Left colon (tissue), 2 donors: ENCODE results near the gene PROCA1. TPM values are rescaled to one million over a fixed set of nuclear protein-coding genes. Genes with fewer than 3 reads are reported as not detected.

ENCODE experiments used
- ATAC-seq: fragments of 200-7000 bp; cut with Tn5 transposase; one replicate; pipeline ENCODE4 v1.9.1; 2020; ENCODE audit warnings: mild to moderate bottlenecking, moderate library complexity
- DNase-seq, 2 donors: peaks; one replicate each; pipeline ENCODE4 v3.0.0-alpha.2; 2020
- intact Hi-C, 2 donors: fragments of 100-400 bp; cut with DNase I in 1 of 2; cut with micrococcal nuclease in 1 of 2; formaldehyde crosslinking; loops; one replicate each; pipeline versions ENCODE4 v1.11.2 to v1.14.0; 2022; cut with DNase I, micrococcal nuclease
- total RNA-seq, 2 donors: library from RNA; stranded (reverse); fragmentation: NEBNext Ultra II Directional; extraction: Animal tissue kit (Norgen Biotek cat#: 25700); gene quantifications; one replicate each; pipeline ENCODE4 v1.2.1, GENCODE V29; 2021
- donor health status: DM: no; HTN: no; CAD: no.
- donor health status: DM: yes; HTN: yes; CAD: no.

Gene PROCA1
- total RNA-seq, 2 donors from 2014 or later: 1.4 to 1.8 TPM

DNA sequence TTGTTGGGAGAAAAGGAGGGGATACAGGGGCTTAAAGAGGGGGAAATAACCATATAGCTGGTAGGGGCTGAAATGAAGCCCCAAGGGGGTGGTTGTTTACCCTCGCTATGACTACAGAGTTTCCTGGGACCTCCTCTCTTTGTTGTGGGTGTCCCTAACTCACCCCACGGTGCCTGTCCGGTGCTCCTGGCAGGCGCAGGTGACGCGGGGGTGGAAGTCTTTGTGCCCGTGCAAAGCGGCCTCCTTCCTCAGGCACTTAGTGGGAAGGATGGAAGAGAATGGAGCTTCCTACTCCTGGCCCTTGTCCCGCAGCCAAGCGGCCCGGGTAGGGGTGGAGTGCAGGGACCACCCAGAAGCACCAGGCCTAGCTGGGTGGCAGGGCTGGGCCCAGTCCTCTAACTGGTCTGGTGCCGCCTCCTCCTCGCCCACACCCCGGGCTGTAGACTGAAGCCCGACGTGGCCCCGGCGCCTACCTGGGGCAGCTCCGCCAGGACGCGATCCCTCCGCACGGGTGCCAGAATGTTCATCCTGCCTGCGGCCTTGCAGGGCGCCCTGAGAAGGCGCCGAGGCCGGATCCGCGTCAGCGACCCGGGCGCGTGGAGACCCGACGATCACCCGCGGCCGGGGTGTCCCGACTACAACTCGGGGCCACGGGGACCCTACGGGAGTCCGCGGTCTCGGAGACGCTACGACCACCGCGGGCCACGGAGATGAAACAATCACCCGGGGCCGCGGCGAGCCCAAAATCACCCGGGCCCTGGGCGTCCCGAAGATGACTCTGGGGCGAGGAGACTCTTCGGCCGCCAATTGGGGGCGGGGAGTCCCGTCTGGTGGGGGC, 5.3 kb upstream of the PROCA1 start:
- ATAC-seq: no peak
- intact Hi-C loops: no loop called here
- DNase-seq: peak in 1 of 2 donors; percentile 39

DNA sequence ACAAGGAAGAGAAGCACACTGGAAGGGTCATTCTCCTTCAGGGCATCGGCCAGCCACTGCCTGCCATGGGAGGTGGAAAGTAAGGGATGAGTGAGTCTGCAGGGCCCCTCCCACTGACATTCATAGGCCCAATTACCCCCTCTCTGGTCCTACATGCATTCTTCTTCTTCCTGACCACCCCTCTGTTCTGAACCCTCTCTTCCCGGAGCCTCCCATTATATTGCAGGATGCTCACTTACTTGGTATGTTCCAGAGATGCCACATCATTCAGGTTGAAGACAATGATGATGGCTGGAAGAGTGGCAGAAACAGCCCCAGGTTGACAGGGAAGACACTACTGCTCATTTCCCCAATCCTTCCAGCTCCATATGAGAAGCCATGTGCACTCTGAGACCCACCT, 3.5 kb upstream of the PROCA1 start:
- no peak for DNase-seq
- ATAC-seq: no peak
- intact Hi-C loops: no loop called here

DNA sequence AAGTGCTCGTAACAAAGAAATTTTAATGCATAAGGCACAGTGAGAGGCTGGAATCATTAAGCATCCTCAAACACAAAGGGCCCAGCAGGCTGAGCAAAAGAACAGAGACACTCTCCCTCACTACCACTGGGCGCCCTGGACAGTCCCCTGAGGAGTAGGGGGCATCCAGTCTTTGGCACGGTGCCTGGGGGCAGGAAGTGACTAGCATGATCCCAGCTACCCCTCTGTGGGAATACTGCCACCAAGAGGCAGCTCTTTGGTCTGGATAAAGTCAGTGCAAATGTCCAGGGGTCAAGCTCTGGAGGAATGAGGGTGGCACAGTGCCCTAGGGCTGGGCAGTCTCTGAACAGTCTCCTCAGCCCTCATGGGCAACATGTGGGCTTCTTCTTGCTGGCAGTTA, 2.6 kb upstream of the PROCA1 start:
- intact Hi-C loops: no loop called here
- ATAC-seq (no peak), DNase-seq (peak in 1 of 2 donors; percentile 19)

DNA sequence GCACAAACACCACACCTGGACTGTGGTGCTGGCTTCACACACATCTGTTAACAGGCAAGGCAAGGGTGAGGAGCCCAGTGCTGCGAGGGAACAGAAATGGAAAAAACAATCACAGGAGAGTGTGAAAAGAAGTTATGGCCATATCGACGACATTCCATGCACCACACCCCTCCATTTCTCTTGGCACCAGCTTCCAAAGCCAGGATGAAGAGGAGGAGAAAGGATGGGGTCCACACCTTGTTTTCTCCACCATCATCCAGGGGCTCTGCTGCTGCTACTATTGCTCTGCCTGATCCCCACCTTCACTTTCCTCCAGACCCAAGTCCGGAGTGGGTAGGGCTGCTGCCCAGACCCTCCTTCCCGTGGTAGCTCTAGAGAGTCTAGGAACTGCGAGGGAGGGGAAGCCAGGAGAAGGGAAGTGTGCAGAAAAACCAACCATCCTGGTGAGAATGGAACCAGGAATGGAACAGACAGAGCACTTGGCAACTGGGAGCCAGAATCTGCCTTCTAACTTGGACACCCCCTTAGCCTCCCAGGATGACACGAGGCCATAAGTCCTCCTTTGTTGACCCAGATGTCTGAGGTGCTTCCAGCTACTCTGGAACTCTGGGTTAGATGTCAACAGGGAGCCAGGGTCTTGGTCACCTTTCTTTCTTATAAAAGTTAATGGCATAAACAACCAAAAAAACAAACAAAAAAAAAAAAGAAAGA, 1.2 kb upstream of the PROCA1 start:
- ATAC-seq: no peak
- intact Hi-C loops: no loop called here
- DNase-seq: no peak

DNA sequence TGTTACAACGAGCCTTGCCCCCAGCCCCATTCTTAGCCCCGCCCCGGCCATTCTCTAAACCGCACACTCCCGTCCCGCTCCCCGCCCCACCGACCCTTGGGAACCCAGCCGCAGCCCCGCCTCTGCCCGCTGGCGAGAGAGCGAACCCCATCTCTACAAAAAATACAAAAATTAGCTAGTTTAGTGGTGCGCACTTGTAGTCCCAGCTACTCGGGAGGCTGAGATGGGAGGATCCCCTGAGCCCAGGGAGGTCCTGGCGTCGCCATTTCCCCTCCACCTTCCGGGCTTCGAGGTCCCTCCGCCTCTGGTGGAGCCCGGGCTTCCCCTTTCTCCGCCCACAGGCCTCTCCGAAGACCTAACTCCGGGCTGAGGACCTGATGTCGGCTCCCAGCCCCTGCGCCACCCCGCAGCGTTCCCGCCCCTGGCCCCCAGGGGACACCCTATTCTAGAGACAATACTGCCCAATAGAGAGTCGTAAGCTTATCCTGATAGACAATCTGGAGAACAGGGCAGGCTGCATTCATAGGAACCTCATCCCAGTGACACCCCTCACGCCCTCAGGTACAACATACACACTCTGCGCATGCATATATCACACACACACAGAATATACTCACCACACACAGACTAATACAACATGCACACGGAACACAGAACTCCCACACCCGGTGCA, 480 bp upstream of the PROCA1 start:
- peak in 1 of 2 donors; percentile 63 for DNase-seq
- ATAC-seq: no peak
- intact Hi-C loops: no loop called here

DNA sequence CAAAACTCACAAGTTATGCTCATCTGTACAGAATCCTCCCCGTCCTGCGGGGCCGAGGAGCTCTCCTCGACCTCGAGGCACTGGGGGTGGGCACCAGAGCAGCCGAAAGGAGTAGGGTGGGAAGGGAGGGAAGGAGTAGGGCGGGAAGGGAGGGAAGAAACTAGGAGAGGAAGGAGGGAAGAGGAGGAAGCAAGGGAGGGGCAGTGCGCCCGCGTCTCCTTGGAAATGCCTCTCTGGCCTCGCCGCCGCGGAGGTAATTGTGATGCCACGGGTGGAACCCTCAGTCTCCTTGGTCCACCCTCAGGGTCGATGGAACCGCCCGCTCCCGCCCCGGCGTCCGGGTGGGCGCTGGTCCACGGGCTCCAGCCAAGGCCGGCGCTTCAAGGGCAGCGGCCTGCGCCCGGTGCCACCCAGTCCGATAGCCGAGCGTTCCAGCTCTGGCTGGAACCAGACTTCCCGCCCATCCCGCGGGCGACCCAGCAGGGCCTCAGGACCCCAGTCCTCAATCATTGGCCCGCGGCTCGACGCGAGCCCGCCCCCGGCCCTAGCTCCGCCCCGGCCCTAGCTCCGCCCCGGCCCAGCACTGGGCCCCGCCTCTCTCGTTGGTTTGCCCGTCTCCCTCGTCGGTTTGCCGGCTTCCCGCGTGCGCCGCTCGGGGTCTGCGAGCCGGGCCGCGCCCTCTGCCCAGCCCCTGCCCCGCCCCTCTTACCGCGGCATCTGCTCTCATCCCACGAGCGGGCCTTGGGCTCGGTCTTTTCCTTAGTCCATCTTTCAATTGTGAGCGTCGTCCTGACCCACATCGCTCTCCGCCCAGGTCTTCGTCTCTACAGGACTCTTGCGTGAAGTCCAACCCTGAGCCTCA, 596 bp downstream of the PROCA1 start:
- peak; percentile 85 for ATAC-seq
- intact Hi-C loops: no loop called here
- peak; percentile 88 to 91 for DNase-seq

DNA sequence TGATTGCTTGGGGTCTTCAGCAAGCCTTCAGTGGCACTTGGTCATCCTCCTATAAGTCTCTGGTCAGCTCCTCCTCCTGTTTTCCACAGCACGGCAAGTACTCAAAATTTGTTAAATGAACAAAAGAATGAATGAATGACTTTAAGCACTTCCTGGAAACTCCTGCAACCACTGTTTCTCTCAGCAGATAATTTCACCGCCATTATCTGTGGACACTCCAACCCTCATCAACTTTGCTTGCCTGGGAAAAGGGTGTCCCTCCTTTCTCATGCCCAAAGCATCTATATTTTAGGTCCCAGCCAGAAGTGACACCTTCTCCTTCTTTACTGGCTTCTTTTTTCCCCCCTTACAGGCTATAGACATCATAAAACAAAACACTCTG, 4.4 kb downstream of the PROCA1 start:
- intact Hi-C loops: no loop called here
- no peak for DNase-seq
- ATAC-seq: no peak

DNA sequence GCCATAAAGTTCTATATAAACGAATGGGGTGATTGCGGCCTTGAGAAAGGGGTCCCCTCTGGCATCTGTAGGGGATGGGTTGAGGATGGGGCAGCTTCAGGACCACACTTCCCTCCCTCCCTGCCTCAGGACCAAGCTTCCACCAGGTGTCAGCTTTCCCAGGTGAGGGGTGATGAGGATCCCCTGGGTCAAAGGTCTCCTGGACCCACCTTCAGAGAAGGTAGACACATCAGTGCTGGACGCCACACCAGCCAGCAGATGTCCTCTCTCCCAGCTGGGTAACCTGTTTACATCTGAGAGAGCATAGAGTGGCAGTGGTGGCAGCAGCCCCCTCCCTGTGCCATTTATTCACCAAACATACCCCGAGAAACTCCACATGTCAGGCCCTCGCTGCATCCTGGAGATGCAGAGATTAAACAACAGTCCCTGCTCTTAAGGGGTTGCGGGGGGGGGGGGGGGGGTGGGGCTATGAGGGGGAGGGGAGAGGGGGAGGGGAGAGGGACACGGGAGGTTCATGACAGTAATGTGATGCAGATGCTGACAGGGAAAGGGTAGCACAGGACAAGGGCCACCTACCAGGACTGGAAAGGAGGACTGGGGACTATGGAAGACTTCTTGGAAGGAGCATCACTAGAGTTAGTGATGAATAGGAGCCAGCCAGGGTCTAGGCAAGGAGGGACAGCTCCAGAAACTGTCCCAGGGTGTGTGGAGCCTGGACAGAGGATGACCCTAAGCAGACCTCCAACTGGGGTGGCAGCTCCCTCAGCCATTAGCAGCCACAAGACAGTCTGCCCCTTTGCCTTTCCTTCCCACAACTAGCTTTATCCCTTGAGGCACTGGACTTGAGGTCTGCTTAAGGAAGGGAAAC, 5.0 kb downstream of the PROCA1 start:
- intact Hi-C loops: no loop called here
- no peak for ATAC-seq
- DNase-seq: no peak

DNA sequence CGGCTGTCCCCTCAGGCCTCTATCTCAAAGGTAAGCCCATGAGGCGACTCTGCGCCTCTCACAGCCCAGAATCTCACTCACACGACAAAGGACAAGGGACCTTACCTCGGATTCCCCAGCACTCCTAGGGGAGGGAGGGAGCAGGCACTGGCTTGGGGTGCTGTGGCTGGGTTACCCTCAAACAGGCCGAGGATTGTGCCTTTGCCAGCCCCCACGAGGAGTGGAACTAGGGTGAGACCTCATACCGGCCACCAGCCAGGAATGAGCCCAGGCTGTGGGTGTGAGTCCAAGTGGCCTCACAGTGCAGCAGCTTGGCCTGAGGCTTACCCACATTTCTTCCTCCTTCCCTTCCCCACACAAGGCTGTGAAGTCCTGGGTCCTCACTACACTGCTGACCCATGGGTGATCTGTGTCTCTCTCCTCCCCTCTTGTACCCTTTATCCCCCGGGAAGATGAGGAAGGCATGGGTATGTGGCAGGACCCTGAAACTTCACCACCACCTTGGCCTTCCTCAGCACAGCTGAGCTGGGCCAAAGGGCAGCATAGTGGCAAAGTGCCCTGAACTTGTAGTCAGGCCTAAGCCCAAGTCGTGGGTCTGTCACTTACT, 5.9 kb downstream of the PROCA1 start:
- ATAC-seq (no peak), DNase-seq (no peak)
- intact Hi-C loops: no loop called here

DNA sequence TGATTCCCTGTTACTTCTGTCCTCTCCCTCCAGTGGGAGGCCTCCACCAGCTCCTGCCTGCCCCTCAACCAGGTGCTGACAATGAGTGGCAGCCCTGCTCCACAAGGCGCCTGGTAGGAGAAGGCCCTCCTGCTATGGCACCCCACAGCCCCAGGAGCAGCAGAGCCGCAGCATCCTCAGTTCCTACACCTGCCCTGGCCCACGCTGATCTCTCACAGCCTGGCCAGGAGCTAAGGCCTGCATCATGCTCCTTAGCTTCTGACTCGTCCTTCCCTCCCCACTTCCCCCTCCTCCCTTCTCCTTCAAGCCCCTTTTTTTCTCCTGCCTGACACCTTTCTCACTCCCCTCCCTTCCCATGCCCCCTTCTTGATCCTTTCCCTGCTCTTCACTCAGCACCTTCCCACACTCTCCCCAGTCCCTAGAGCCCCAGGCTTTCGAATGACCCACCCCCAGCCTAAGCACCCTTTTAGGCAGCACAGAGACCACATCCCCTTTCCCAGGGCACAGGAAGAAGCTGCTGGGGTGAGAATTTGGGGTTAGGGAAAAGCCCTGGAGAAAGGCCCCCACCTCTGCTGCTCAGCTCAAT, 6.5 kb downstream of the PROCA1 start:
- ATAC-seq: no peak
- intact Hi-C loops: no loop called here
- DNase-seq: no peak

DNA sequence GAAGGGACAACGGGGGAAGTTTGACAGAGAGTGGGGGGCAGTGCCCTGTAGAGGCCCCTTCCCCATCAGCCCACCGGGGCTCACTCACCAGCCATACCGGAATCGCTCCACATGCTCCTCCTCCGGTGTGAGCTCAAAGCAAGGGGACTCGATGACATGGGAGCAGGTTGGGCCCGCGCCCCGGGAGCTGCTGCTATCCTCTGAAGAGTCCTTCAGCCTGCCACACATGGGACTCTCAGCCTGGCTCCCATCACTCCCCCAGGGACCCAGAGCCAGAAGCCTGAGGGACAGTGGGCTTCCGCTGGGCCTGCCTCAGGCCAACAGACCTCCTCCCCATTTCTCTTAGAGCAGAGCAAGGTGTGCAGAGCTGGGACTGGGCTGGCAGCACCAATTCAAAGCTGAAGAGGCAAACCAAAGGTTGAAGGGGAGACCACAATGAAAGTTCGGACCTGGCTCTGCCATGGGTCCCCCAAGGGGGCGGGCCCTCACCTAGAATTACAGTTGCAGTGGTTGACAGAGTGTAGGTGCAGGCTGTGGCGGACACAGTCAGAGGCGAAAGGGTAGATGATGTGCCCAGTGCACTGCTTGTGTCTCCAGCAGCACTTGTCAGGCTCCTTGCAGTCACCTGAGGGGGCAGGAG, 7.3 kb downstream of the PROCA1 start:
- DNase-seq (no peak), ATAC-seq (no peak)
- intact Hi-C loops: no loop called here

DNA sequence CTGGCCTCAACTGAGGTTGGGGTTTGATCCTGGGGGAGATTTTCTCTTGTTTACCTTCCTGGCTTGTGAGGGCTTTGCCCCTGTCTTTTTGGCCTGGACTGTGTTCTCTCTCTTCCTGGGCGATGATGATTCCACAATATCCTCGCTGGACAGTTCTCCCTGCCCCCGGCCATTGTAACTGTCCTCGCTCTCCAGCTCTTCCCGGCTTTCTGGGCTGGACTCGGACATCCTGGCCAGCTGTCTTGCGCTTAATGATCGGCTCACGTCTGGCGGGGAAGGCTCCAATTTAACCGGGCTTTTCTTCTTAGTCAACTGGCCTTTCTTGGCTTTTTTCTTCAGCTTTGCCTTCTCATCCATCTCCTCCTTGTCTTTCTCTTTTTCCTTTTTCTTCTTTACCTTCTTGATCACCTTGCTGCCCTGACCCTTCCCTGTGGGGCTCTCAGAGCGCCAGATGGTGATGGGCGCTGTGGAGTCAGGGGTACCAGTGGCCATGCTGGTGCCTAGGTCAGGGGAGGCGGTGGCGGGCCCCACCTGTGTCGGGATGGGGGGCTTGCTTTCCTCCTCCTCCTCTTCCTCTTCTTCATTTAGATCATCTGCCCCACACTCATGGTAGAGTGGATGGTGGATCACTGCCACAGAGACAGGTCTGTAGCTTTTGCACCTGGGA, 8.0 kb downstream of the PROCA1 start:
- intact Hi-C loops: no loop called here
- no peak for DNase-seq
- ATAC-seq: no peak

DNA sequence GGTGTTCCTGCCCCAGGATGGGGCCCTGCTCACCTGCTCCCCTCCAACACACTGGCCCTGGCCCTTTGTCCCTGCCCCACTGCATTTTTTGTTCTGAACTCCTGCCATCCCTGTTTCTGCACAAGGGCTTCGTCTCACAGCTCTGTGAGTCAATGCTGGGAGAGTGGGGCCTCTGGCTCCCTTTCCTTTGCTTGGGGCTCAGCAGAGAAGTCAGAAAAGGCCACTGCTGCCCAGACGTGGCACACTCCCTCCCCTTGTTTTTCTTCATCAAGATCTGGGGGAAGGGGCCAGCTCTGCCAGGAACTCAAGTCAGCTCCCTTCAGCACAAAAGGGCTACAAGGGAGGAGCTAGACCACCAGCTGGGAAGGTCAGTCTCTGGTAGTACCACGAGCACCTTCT, 8.9 kb downstream of the PROCA1 start:
- no peak for DNase-seq
- intact Hi-C loops: no loop called here
- no peak for ATAC-seq

DNA sequence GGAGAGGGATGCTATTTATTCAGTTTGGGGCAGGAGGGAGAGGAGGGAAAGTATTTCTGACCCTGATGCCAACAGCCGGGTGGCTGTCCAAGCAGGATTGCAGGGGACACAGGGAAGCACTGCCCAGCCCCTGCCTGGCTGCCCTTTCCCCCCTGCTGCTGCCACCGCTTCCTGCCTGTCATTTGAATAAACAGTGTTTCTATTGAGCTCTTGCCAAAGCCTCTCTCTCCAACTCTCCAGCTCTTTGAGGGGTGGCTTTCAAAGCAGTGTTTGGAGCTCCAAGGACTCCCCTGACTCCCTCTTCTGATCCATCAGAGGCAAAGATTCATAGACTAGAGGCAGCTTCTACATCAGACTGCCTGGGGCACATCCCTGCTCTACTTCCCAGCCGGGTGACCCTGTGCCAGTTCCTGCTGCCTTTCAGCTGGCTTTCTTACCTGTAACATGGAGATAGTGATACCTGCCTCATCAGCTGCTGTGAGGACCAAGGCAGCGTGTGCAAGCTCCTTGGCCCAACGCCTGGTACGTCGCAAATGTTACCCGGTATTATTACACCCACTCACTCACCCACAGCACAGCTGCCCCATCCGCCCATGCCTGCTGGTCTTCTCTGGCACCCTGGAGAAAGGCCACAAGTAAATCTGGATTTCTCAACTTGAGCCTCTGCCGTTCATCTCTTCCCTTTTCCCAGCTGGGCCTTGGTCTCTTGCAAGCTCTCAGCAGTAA, 9.5 kb downstream of the PROCA1 start:
- intact Hi-C loops: no loop called here
- ATAC-seq: no peak

DNA sequence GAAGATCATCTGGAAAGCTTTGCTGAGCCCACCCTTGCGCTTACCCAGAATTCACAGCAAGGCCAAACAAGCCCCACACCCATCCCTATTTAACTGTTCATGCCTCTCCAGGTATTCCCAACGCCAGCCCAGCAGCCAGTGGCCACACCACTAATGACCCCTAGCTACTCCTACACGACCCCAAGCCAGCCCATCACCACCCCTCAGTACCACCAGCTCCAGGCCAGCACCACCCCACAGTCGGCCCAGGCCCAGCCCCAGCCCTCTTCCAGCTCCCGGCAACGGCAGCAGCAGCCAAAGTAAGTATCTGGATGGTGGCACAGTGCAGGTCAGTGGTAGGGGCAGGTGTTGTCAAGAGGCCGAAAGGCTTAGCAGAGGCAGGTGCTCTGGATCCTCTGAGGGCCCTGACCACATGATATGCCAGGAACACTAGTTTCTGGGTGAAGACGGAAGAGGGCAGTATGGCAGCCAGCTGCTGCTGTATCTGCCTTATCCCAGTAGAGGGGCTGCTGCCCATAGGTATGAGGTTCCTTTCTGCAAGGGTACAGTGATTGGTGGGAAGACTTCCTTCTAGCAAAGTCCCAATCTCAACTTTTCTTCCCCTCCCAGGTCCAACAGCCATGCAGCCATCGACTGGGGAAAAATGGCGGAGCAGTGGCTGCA, 10.7 kb downstream of the PROCA1 start:
- no peak for DNase-seq
- no peak for ATAC-seq
- intact Hi-C loops: no loop called here

More for the DNA sequence above, 9.5 kb downstream of the PROCA1 start:
- no peak for DNase-seq
